Caco-2 (cell line): Measurements from ENCODE around the gene SLC39A9. TPM values are rescaled to one million over a fixed set of nuclear protein-coding genes. Genes with fewer than 3 reads are reported as not detected.

Experiments used
- BruUV-seq: library from RNA; stranded (reverse); fragments of 400-500 nt; replicated peaks from 2 replicates; lab custom pipeline; 2021; lab: Mats Ljungman, UMichigan
- CTCF ChIA-PET: fragments of 300-600 bp; sonication (Branson Sonifier 250); formaldehyde crosslinking; loops from one replicate; lab custom pipeline; 2022; ENCODE audit warnings: antibody characterized with exemption; lab: Charles Lee
- POLR2A ChIA-PET: fragments of 300-600 bp; sonication (Branson Sonifier 250); formaldehyde crosslinking; loops from one replicate; lab custom pipeline; 2022; ENCODE audit warnings: antibody characterized with exemption; lab: Charles Lee
- DNase-seq, 2 experiments: peaks; one replicate each; pipeline versions ENCODE4 v3.0.0 to v3.0.0-alpha.2; 2020 to 2022
- H3K27me3 ChIP-seq: replicated peaks from 2 replicates; pipeline ENCODE4 v1.6.0; 2011; ENCODE audit warnings: low read length; ENCODE audit not compliant: control insufficient read depth, insufficient read depth
- H3K36me3 ChIP-seq: 2 replicates; pipeline ENCODE4 v1.5.1; 2011; ENCODE audit warnings: low read length; ENCODE audit not compliant: control insufficient read depth, insufficient read depth
- H3K4me1 ChIP-seq: fragments of 250-450 bp; sonication (Bioruptor Pico); 2 replicates; pipeline ENCODE4 v1.5.1; 2020; ENCODE audit warnings: mild to moderate bottlenecking
- H3K4me3 ChIP-seq: 2 replicates; pipeline ENCODE4 v1.5.1; 2011; ENCODE audit warnings: low read depth, mild to moderate bottlenecking, control low read depth, low read length
- H3K9me3 ChIP-seq: fragments of 250-450 bp; sonication (Bioruptor Pico); 2 replicates; pipeline ENCODE4 v1.5.1; 2020; ENCODE audit warnings: mild to moderate bottlenecking, moderate library complexity
- H3K27ac Mint-ChIP-seq: one replicate; pipeline ENCODE4 v1.8.0; 2022; ENCODE audit warnings: mixed read lengths; ENCODE audit not compliant: unreplicated experiment
- H3K27me3 Mint-ChIP-seq: one replicate; pipeline ENCODE4 v1.8.0; 2022; ENCODE audit warnings: mixed read lengths; ENCODE audit not compliant: insufficient read depth, unreplicated experiment
- H3K36me3 Mint-ChIP-seq: one replicate; pipeline ENCODE4 v1.8.0; 2022; ENCODE audit warnings: mild to moderate bottlenecking, mixed read lengths; ENCODE audit not compliant: insufficient read depth, unreplicated experiment
- H3K4me1 Mint-ChIP-seq: one replicate; pipeline ENCODE4 v1.8.0; 2022; ENCODE audit warnings: low read depth, mixed read lengths; ENCODE audit not compliant: unreplicated experiment
- H3K4me3 Mint-ChIP-seq: one replicate; pipeline ENCODE4 v1.8.0; 2022; ENCODE audit warnings: mild to moderate bottlenecking, moderate library complexity, mixed read lengths; ENCODE audit not compliant: unreplicated experiment
- H3K9me3 Mint-ChIP-seq: one replicate; pipeline ENCODE4 v1.8.0; 2022; ENCODE audit warnings: mixed read lengths; ENCODE audit not compliant: unreplicated experiment
- intact Hi-C: fragments of 100-400 bp; cut with micrococcal nuclease; formaldehyde crosslinking; loops from one replicate; pipeline ENCODE4 v1.10.0; 2022; ENCODE audit not compliant: unreplicated experiment
- total RNA-seq: library from RNA; stranded (reverse); gene quantifications from 2 replicates; pipeline ENCODE4 v1.2.3, GENCODE V29; 2022
- TF ChIP-seq, protein P1 (sequence below), 2 experiments: fragments of 200-600 bp in 1 of 2; IDR thresholded peaks; 1 replicate in 1 of 2; 2 replicates in 1 of 2; pipeline versions ENCODE4 v1.5.1 to v1.8.0; 2011 to 2022; ENCODE audit warnings: antibody characterized with exemption in 1 of 2, control low read depth in 1 of 2, inconsistent platforms in 1 of 2, low read depth in 1 of 2, low read length in 1 of 2, mild to moderate bottlenecking in 1 of 2, moderate library complexity in 1 of 2; ENCODE audit not compliant: insufficient read depth in 1 of 2, severe bottlenecking in 1 of 2, unreplicated experiment in 1 of 2

SLC39A9 gene
- total RNA-seq, 1 experiment from 2014 or later = 96.4 TPM

DNA sequence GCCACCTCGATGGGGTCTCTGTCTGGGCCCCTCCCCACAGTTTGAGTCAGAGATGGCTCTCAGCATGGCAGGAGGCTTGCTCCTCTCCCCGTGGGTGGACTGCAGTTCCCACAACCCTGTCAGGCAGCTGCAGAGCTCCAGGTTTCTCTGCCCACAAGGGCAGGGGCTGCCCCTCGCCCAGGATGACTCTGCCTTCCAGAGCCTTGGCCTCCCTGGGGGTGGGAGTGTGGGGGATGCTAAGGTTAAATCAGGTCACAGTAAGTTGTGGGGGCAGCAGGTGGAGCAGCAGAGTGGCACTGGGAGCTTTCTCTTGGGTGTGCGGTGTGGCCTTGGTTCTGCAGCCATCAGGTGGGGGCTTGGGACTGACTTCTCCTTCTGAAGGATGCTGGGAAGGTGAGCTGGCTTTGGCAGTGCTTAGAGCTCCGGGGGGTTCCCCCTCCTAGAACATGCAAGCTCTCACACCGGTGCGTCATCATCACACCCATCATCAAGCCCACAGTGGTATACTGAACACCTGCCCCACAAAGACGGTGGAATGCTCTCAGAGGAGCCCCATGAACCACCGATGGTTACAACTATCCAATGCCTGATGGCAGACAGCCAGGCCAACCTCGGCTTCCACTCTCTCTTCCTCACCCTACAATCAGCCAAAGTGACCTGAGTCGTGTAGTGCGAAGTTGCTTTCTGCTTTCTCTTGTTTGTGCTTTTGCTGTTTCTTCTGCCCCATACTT lies 40.1 kb upstream of the SLC39A9 start:
- ChIA-PET POLR2A (no interaction called here), CTCF (interaction anchor here (0.8 kb wide), 1 partner anchor 99 kb away, joined by 3 read pairs; no protein-coding TSS in a partner anchor)
- Histone ChIP-seq H3K27me3 (no peaks in the 10 kb centered on the region), H3K4me3 (no peak overlapping the region), H3K4me1 (peaks cover 3% of the 10 kb centered on the region; the same call in 1 of the 2 replicates), H3K9me3 (no peaks in the 10 kb centered on the region), H3K36me3 (no peaks in the 10 kb centered on the region)
- no peaks in the 10 kb centered on the region for H3K27me3 Mint-ChIP-seq
- H3K27ac Mint-ChIP-seq = no peak overlapping the region
- H3K4me3 Mint-ChIP-seq = no peak overlapping the region
- intact Hi-C loops = no loop called here
- BruUV-seq = no TSS peak
- H3K4me1 Mint-ChIP-seq = no peaks in the 10 kb centered on the region
- DNase-seq = no peak
- no peaks in the 10 kb centered on the region for H3K9me3 Mint-ChIP-seq
- H3K36me3 Mint-ChIP-seq = no peaks in the 10 kb centered on the region
- TF ChIP-seq, protein P1, sequence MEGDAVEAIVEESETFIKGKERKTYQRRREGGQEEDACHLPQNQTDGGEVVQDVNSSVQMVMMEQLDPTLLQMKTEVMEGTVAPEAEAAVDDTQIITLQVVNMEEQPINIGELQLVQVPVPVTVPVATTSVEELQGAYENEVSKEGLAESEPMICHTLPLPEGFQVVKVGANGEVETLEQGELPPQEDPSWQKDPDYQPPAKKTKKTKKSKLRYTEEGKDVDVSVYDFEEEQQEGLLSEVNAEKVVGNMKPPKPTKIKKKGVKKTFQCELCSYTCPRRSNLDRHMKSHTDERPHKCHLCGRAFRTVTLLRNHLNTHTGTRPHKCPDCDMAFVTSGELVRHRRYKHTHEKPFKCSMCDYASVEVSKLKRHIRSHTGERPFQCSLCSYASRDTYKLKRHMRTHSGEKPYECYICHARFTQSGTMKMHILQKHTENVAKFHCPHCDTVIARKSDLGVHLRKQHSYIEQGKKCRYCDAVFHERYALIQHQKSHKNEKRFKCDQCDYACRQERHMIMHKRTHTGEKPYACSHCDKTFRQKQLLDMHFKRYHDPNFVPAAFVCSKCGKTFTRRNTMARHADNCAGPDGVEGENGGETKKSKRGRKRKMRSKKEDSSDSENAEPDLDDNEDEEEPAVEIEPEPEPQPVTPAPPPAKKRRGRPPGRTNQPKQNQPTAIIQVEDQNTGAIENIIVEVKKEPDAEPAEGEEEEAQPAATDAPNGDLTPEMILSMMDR (IDR thresholded peaks at IDR 0.05; ENCODE audit: insufficient read depth in 1 of 2, low read depth in 1 of 2, low read length in 1 of 2, severe bottlenecking in 1 of 2, unreplicated experiment in 1 of 2) = no peak

DNA sequence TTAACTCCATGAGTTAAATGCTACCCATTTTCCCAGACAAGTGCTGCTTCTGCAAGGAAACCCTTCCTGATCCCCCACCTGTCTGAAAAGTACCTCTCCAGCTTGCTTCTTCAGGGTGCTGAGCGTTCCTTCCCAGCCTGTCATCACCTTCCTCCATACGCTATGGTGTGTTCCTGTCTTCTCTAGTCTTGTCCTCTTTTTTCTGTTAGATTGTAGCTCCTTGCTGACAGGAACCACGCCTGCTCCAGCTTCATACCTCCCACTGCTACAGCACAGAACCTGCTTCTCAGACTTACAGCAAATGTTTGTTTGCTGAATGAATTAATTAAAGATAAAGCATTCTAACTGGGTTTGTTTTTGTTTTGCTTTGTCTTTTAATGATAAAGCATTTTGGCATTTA lies 39.5 kb upstream of the SLC39A9 start:
- no peaks in the 10 kb centered on the region for H3K27me3 Mint-ChIP-seq
- intact Hi-C loops = no loop called here
- no peak for DNase-seq
- no peak overlapping the region for H3K27ac Mint-ChIP-seq
- ChIA-PET CTCF (no interaction called here), POLR2A (no interaction called here)
- Histone ChIP-seq H3K4me3 (no peak overlapping the region), H3K4me1 (peaks cover 3% of the 10 kb centered on the region; the same call in 1 of the 2 replicates), H3K36me3 (no peaks in the 10 kb centered on the region), H3K27me3 (no peaks in the 10 kb centered on the region), H3K9me3 (no peaks in the 10 kb centered on the region)
- H3K36me3 Mint-ChIP-seq = no peaks in the 10 kb centered on the region
- H3K4me3 Mint-ChIP-seq = no peak overlapping the region
- H3K4me1 Mint-ChIP-seq = no peaks in the 10 kb centered on the region
- no TSS peak for BruUV-seq
- TF ChIP-seq, protein P1 (IDR thresholded peaks at IDR 0.05; ENCODE audit: insufficient read depth in 1 of 2, low read depth in 1 of 2, low read length in 1 of 2, severe bottlenecking in 1 of 2, unreplicated experiment in 1 of 2) = no peak
- H3K9me3 Mint-ChIP-seq = no peaks in the 10 kb centered on the region

DNA sequence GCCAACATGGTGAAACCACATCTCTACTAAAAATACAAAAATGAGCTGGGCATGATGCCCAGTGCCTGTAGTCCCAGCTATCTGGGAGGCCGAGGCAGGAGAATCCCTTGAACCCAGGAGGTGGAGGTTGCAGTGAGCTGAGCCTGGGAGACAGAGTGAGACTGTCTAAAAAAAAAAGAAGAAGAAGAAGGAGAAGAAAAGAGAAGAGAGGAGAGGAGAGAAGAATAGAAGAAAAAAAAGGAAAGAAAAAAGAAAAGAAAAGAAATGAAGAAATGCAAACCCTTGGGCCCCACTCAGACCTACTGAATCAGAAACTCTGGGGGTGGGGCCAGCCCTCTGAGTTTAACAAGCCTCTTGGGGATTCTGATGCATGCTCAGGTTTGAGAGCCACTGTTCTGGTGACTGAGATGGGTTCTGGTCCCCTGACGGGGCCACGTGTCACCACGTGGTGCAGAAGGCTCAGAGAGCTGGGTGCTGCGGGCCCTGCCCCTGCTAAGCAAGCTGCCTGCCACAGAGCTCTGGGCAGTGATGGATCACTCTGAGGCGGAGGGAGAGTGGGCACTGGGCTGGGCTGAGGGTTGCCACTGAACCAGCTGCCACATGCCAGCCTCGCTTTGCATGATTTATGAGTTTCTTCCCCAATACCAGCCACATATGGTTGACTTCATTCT lies 37.9 kb upstream of the SLC39A9 start:
- H3K36me3 Mint-ChIP-seq = no peaks in the 10 kb centered on the region

More for the DNA sequence above, 37.9 kb upstream of the SLC39A9 start:
- Histone ChIP-seq H3K9me3 (no peaks in the 10 kb centered on the region), H3K36me3 (no peaks in the 10 kb centered on the region), H3K4me3 (no peak overlapping the region), H3K4me1 (no peaks in the 10 kb centered on the region), H3K27me3 (no peaks in the 10 kb centered on the region)
- no peak overlapping the region for H3K27ac Mint-ChIP-seq
- intact Hi-C loops = loop anchor here (5.0 to 10.0 kb wide), 3 partner anchors 98 to 236 kb away; partner anchors contain the start of gene GALNT16
- no TSS peak for BruUV-seq
- H3K27me3 Mint-ChIP-seq = no peaks in the 10 kb centered on the region
- POLR2A ChIA-PET = interaction anchor here (0.7 kb wide), 1 partner anchor 16 kb away, joined by 3 read pairs; no protein-coding TSS in a partner anchor
- no peaks in the 10 kb centered on the region for H3K4me1 Mint-ChIP-seq
- CTCF ChIA-PET = interaction anchor here (0.5 to 0.7 kb wide), 2 partner anchors 68 to 209 kb away, joined by 3 read pairs; no protein-coding TSS in a partner anchor
- no peaks in the 10 kb centered on the region for H3K9me3 Mint-ChIP-seq
- no peak overlapping the region for H3K4me3 Mint-ChIP-seq
- TF ChIP-seq, protein P1 (IDR thresholded peaks at IDR 0.05; ENCODE audit: insufficient read depth in 1 of 2, low read depth in 1 of 2, low read length in 1 of 2, severe bottlenecking in 1 of 2, unreplicated experiment in 1 of 2) = no peak
- DNase-seq = no peak
